BE2C (cell line): ENCODE measurements around the gene ZNF695. TPM values are rescaled to one million over a fixed set of nuclear protein-coding genes. Genes with fewer than 3 reads are reported as not detected.

ENCODE experiments used
- DNase-seq: peaks from one replicate; pipeline ENCODE4 v3.0.0-alpha.2; 2020
- H3K27me3 ChIP-seq: fragments of 250-450 bp; sonication (Bioruptor Pico); 2 replicates; pipeline ENCODE4 v1.5.1; 2020; ENCODE audit warnings: mild to moderate bottlenecking
- H3K36me3 ChIP-seq: fragments of 250-450 bp; sonication (Bioruptor Pico); 2 replicates; pipeline ENCODE4 v1.5.1; 2020; ENCODE audit warnings: mild to moderate bottlenecking
- H3K4me1 ChIP-seq: fragments of 250-450 bp; sonication (Bioruptor Pico); 2 replicates; pipeline ENCODE4 v1.5.1; 2020
- H3K4me3 ChIP-seq: 2 replicates; pipeline ENCODE4 v1.5.1; 2011; ENCODE audit warnings: low read depth, low read length
- H3K9me3 ChIP-seq: fragments of 250-450 bp; sonication (Bioruptor Pico); 2 replicates; pipeline ENCODE4 v1.5.1; 2020
- CTCF ChIP-seq: IDR thresholded peaks from 2 replicates; pipeline ENCODE4 v1.5.1; 2012; ENCODE audit warnings: mild to moderate bottlenecking, low read depth, low read length
- polyA plus RNA-seq: library from polyadenylated mRNA; unstranded; fragments of >200 nt; gene quantifications from one replicate; pipeline ENCODE4 v1.2.1, GENCODE V29; 2012; ENCODE audit warnings: low read depth, missing spikeins; ENCODE audit not compliant: insufficient read length, insufficient read depth

Gene ZNF695
- 1.3 TPM for polyA plus RNA-seq

- TF ChIP-seq CTCF = no peak
- peak; percentile 98 for DNase-seq
- Histone ChIP-seq H3K36me3 (peaks cover 2% of the 10 kb centered on the region; the same call in 1 of the 2 replicates), H3K4me1 (no peaks in the 10 kb centered on the region), H3K27me3 (no peaks in the 10 kb centered on the region), H3K9me3 (no peaks in the 10 kb centered on the region), H3K4me3 (peak within 1 kb of the TSS; percentile 78)
Measured at GRCh38 chr1:247007511-247008405, at the start of gene ZNF695. TSS of gene ZNF695 (minus strand) at chr1:247008057. CDS start at chr1:247007908, 149 bp downstream.

GRCh38 chr1:247056071-247056470 lies 48.2 kb upstream of the ZNF695 start:
- no peak for TF ChIP-seq CTCF
- DNase-seq = no peak
- Histone ChIP-seq H3K4me1 (no peaks in the 10 kb centered on the region), H3K4me3 (no peak overlapping the region), H3K36me3 (no peaks in the 10 kb centered on the region), H3K9me3 (peaks cover 8% of the 10 kb centered on the region; the same call in 1 of the 2 replicates), H3K27me3 (no peaks in the 10 kb centered on the region)

- H3K9me3 ChIP-seq = peaks cover 8% of the 10 kb centered on the region; the same call in 1 of the 2 replicates
- H3K36me3 ChIP-seq = no peaks in the 10 kb centered on the region
- DNase-seq = no peak
- no peak for TF ChIP-seq CTCF
- no peaks in the 10 kb centered on the region for H3K4me1 ChIP-seq
- H3K27me3 ChIP-seq = no peaks in the 10 kb centered on the region
- H3K4me3 ChIP-seq = no peak overlapping the region
Measured at GRCh38 chr1:247054992-247055415, 47.1 kb upstream of the ZNF695 start.

GRCh38 chr1:247047702-247048101 lies 39.8 kb upstream of the ZNF695 start:
- Histone ChIP-seq H3K9me3 (peaks cover 2% of the 10 kb centered on the region), H3K4me3 (no peak overlapping the region), H3K36me3 (no peaks in the 10 kb centered on the region), H3K27me3 (no peaks in the 10 kb centered on the region), H3K4me1 (no peaks in the 10 kb centered on the region)
- DNase-seq = no peak
- no peak for TF ChIP-seq CTCF

- no peak for TF ChIP-seq CTCF
- no peaks in the 10 kb centered on the region for H3K36me3 ChIP-seq
- no peaks in the 10 kb centered on the region for H3K4me1 ChIP-seq
- H3K27me3 ChIP-seq = no peaks in the 10 kb centered on the region
- no peak overlapping the region for H3K4me3 ChIP-seq
- H3K9me3 ChIP-seq = peaks cover 3% of the 10 kb centered on the region
- no peak for DNase-seq
Measured at GRCh38 chr1:247047260-247047659, 39.4 kb upstream of the ZNF695 start.

GRCh38 chr1:247043406-247043805 lies 35.5 kb upstream of the ZNF695 start:
- no peak overlapping the region for H3K4me3 ChIP-seq
- DNase-seq = no peak
- peak; percentile 14; the same call in 1 of the 2 replicates for TF ChIP-seq CTCF
- H3K27me3 ChIP-seq = no peaks in the 10 kb centered on the region
- H3K4me1 ChIP-seq = no peaks in the 10 kb centered on the region
- peaks cover 7% of the 10 kb centered on the region for H3K36me3 ChIP-seq
- H3K9me3 ChIP-seq = peaks cover 5% of the 10 kb centered on the region
